G401.6 (cell line): ENCODE results near the gene MAP3K14.
"Not testable (repeated sequence)": the region's sequence is repeated elsewhere in the genome, so short reads cannot be mapped to it uniquely, and the experiment has no call there.

Source experiments
- FAIRE-seq: peaks from 2 replicates; lab custom pipeline; 2012; peaks lifted over from hg19 to GRCh38; lab: Jason Lieb, UNC

MAP3K14 gene

GRCh38 chr17:45314741-45315647 is 1.8 kb downstream of the MAP3K14 start:
- FAIRE-seq, result no peak

DNA sequence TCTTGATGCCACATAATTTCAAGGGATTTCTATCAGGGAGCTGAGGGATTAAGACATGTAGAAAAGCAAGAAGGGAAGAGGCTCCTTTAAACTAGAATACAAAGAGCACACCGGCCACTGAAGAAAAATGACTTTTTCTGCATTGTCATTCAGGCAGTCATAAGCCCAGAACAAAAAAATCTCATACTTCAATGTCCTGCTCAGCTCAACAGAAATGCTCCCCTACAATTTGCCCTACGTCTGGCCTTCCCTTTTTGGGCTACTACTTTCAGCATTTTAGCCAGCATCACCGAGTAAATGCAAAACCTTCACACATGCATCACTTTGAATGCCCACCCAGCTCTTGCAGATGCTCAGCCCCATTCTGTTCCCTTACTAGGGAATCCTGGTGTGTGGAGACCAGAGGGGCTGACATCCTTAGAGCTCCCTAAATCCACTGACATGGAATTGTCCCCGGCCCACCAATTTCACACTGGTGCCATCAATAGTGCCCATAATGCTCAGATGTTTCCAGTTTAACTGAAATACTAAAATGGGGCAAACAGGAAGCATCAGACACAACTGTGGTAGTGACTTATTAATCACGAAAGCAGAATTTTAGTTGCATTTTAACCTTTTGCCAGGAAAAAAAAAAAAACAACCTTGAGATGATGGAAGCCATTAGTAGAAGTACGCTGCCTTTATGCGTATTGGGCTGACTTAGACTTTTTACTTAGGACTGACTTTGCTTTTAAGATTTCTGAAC is 2.7 kb downstream of the MAP3K14 start:
- no peak for FAIRE-seq

GRCh38 chr17:45313421-45313771 is 3.4 kb downstream of the MAP3K14 start:
- FAIRE-seq, result no peak

DNA sequence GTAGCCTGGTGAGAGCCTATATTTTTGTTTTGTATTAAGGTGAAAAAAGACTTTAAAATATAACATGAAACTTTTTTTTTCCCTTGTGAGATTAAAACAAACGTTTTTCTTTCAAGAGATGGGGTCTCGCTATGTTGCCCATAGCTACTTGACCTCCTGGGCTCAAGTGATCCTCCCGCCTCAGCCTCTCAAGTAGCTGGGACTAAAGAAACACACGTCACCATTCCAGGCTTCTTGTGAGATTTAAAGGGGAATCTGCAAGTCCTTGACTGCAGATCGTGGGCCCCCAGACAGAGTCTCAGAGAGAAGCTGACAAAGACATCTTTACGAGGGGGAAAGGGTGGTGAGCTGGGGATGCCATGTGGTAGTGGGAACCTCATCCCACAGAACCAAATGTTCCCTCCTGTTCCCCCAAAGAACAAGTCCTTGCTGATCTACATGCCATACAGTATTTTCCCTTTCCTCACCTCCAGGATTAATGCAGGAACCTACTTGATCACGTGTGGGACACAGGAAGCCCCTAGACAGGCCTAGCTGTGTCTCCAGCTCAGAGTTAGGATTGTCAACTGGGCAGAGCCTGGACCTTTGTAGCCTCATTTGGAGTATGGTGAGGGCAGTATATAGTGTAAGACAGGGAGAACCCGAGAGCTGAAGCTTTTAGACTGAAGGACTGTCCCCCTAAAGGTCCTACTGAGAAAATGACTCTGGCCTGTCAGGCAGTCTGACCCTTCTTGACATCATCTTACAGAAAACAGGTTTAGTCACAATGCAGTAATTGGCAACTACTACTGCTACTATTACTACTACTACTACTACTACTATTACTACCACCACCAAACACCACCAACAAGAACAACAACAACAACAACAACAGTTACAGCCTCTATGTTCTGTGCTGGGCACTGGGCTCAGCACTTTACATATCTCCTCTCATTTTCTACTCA is 4.1 kb downstream of the MAP3K14 start:
- FAIRE-seq, result no peak

GRCh38 chr17:45311760-45312476 is 4.9 kb downstream of the MAP3K14 start:
- FAIRE-seq, result no peak

DNA sequence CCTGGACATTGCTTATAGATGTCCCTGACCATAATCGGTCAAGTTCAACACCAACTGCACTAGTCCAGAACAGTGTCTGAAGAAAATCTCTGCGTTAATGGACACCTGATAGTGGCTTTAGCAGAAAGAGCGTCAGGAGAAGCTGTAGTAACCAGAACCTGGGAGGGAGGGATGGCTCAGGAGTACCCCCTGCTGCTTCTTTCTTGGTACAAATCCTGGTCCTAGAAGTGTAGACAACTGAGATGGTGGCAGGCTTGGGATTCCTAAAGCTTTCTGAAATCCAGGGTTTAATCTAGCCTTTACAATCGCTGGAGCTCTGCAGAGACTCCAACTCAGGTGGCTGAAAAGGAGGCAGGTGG is 5.4 kb downstream of the MAP3K14 start:
- FAIRE-seq, result no peak

DNA sequence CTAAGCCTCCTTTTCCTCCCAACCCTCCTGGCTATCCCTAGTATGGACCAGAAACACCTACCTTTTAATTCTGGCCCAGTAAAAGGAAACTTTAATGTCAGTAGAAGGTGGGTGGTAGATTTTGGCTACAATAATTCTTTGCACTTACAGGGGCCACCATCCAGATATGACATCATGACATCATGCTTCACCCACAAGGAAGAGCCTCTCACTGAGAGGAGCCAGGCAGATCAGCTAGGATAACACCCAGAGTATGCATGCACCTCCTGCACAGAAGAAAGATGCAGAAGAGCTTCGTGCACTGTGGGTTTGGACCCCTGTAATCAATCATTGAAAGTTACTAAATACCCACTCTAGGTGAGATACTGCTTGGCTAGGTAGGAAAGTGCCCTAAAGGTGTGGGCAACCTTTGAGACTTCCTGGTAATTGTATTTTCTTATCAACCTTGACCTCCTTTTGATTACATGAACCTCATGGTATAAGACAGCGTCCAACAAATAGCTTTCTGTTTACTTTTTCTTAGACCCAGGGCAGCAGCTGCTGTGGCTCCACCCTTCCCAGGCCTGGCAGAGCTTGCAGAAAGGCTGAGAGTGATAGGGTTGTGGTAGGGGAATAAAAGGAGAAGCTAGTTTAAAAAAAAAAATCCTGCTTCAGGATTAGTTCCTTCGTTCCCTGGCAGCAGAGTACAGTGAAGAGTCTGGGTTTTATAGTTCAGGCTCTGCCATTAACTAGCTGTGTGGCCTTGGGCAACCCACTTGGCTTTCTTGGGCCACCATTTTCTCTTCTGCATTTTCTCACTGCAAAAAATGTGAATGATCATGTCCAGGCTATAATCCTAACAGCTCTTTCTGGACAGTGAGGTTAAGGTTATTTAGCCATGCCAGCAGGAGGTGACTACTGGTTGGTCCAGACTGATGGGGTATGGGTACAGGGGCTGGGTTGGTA is 6.2 kb downstream of the MAP3K14 start:
- FAIRE-seq, result no peak

DNA sequence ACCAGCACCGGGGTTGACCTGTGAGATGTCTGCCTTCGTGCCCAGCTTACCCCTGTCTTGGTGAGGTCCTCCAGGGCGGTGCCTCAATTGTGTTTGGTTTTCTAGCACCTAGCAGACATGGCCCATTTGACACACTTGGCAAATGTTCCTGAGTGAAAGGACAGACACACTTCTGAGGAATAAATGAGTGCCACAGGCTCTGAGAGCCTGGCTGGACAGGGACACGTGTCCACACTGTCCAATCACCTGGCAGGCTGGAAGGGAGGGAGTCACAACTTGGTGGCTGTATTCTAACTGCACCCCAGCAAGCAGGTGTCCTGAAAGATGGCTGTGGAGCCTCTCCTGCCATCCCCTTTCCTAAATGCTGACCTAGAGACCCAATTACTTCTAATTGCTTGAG is 7.4 kb downstream of the MAP3K14 start:
- FAIRE-seq, result no peak

DNA sequence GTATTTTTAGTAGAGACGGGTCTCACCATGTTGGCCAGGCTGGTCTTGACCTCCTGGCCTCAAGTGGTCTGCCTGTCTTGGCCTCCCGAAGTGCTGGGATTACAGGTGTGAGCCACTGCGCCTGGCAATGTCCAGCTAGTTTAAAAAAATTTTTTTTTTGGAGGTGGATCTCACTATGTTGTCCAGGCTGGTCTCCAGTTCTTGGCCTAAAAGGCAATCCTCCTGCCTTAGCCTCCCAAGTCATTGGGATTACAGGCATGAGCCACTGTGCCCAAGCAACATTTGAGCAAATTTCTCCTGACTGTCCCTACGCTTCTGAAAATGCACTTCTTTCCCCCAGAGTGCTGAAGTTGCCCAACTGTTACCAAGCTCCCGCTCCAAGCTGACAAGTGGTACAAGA is 8.0 kb downstream of the MAP3K14 start:
- FAIRE-seq, result no peak

- no peak for FAIRE-seq
Observed at GRCh38 chr17:45308016-45308365, 8.8 kb downstream of the MAP3K14 start.

DNA sequence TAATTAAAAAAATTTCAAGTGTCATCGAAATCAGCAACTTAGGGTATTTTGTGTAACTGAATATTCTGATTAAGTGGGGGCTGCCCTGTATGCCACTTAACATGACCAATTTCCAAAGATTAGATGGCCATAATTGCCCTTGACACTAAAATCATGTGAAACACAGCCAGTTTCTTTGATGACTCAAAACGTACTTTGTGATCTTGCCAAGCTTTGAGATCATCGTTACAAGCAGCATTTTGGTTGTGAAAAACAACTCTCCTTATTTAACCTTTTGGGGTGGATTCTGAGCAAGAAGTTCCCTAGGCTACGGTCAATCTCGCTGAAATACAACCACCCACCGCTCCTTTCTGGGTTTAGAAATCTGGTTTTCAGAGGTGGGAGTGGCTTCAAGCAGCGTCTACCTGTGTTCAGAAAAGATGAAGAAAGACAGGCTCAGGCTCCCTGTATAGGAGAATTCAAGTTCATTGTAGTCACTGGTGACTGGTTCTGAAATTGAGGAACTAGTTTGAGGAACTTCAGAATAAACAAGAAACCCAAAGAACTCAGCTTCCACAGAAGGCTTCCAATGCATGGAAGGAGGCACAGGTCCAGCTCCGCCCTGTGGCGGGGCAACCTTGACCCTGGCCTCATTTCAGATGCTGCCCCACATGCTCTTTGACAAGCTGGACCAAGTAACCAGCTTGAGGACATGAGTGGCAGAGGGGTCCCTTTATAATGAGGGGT is 9.4 kb downstream of the MAP3K14 start:
- no peak for FAIRE-seq

DNA sequence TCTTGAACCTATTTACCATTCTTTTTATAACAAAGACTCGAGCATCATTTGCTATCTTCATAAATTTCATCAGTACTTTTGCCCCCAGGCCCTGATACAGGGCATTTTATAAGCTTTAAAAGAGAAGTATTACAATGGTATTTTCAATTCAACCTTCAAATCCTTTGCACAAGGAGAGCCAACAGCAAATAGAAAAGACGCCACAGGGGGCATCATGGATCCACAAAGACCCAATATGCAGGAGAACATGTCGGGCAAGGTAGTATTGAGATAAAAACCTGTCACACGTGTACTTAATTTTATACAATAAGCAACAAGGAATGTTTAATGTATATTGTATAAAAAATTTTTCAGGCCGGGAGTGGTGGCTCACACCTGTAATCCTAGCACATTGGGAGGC is 10.2 kb downstream of the MAP3K14 start:
- FAIRE-seq, result no peak

DNA sequence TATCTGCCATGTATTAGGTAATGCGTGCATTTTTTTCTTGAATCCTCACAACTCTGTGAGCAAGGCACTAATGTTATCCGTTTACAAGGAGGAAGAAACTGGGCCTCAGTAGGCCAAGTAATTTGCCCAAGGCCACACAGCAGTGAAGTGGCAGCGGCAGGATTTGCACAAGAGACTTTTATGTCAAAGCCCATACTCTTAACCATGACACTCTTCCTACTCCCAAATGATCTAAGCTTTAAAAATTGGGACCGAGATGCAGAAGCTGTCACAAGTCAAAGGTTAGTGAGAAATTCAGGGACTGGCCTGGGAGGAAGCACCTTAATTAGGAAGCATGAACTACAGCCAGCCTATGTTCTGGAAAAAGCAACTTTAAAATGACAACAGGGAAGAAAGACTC is 10.7 kb downstream of the MAP3K14 start:
- no peak for FAIRE-seq

DNA sequence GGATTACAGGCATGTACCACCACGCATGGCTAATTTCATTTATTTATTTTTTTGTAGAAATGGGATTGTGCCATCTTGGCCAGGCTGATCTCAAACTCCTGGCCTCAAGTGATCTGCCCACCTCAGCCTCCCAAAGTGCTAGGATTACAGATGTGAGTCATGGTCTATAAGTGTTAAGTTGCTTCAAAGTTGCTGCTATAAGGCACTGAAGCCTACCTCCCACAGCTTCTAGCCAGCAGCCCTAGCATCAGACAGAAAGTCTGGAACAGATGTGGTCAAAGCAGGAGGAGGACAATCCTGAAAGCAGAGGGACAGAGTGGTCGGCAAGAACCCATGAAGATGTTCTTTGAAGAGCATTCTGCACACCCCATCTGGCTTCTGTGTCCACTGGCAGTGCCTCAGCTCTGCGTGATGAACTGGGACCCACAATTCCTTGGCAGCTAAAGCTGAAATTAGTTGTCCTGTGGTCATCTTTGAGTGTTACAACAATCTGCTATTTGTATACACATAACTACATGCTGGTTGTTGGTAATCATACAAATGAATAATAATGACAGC is 11.2 kb downstream of the MAP3K14 start:
- no peak for FAIRE-seq

DNA sequence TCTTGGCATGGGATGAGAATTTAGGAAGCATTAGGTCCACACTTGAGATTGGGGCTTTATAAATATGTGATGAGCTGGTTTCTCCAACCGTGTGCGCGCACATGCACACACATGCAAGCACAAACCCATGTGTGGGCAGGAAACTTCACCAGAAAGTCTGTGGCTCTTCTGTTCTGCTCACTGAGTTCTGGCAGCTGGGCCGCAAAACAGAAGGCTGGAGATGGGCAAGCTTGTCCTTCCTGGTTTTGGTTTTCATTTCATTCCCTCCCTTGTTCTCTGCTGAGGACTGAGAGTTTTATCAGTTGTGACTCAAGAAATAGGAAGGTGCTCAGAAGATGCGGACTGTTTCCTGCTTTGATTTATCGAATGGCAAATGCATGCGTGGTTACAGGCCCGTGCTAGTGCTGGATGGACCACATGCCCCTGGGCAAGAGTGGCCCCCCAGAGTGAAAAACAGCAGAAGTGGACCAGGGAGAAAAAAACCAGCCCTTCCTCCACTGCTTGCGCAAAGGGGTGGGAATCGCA is 14.1 kb downstream of the MAP3K14 start:
- FAIRE-seq, result no peak

DNA sequence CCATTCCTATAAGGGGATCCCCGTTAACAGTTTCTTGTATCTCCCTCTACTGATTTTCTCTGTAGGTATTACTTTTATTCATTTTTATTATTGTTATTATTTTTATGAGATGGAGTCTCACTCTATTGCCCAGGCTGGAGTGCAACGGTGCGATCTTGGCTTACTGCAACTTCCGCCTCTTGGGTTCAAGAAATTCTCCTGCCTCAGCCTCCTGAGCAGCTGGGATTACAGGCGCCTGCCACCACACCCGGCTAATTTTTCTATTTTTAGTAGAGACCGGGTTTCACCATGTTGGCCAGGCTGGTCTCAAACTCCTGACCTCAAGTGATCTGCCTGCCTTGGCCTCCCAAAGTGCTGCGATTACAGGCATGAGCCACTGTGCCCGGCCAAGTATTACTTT is 14.6 kb downstream of the MAP3K14 start:
- FAIRE-seq, result not testable (repeated sequence)

- no peak for FAIRE-seq
Observed at GRCh38 chr17:45301674-45302073, 15.1 kb downstream of the MAP3K14 start.

DNA sequence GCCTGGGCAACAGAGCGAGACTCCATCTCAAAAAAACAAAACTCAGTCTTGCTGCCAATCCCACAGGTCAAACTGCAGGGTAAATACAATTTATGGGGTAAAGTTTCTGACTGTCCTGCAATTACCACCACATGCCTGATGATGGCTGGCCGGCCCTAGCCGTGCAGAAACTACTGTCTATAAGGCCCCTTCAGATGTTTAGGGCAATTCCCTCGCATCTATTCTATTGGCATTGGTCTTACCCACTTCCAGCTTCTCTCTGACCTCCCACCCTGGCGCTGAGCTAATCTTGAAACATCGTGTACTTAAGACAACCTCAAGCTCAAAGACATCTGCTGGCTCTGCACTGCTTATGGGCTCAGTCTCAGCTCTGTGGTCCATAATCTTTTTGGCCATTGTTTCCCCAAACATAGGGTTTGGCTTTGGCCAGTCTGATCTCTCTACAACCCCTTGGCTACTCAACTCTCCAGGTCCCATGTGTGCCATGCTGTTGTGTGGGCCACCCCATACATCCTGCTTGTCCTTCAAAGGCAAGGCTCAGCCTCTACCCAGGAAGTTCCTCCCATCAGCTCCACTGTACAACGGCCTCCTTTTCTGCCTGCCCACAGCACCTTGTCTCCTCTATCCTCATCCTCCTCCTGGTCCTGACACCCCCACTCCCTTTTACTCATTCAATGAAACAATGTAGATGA is 16.6 kb downstream of the MAP3K14 start:
- FAIRE-seq, result no peak

- no peak for FAIRE-seq
Observed at GRCh38 chr17:45299361-45299760, 17.5 kb downstream of the MAP3K14 start.
